ENCODE measurements around the gene TIAM2.

DNA sequence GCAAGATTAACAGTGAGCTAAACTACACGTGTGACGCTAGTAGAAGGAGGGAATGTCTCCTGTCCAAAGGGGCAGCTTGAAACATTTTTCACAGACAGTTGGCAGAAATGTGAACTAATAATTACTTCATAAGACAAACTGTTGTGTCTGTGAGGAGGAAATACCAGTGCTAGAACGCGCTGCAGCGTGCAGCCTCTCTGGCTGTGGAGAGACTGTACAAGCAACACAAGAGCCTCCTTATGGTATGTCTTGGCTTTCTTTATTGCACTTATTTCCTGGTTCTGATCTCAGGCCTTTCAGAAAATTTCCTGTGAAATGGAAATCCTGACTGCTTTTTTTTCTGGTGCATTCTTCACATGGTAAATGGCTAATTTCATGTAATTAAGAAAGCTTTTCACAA is 25.3 kb upstream of the TIAM2 start:
- TF ChIP-seq, protein P1, sequence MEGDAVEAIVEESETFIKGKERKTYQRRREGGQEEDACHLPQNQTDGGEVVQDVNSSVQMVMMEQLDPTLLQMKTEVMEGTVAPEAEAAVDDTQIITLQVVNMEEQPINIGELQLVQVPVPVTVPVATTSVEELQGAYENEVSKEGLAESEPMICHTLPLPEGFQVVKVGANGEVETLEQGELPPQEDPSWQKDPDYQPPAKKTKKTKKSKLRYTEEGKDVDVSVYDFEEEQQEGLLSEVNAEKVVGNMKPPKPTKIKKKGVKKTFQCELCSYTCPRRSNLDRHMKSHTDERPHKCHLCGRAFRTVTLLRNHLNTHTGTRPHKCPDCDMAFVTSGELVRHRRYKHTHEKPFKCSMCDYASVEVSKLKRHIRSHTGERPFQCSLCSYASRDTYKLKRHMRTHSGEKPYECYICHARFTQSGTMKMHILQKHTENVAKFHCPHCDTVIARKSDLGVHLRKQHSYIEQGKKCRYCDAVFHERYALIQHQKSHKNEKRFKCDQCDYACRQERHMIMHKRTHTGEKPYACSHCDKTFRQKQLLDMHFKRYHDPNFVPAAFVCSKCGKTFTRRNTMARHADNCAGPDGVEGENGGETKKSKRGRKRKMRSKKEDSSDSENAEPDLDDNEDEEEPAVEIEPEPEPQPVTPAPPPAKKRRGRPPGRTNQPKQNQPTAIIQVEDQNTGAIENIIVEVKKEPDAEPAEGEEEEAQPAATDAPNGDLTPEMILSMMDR (IDR thresholded peaks at IDR 0.05): no peak
- TF ChIP-seq POLR2AphosphoS5 (IDR thresholded peaks at IDR 0.05): no peak

Measured in esophagus muscularis mucosa (tissue), 3 donors.